Jurkat, Clone E6-1 (cell line): ENCODE measurements around the gene CDADC1. TPM values are rescaled to one million over a fixed set of nuclear protein-coding genes. Genes with fewer than 3 reads are reported as not detected.

Source experiments
- DNase-seq: peaks from one replicate; pipeline ENCODE4 v3.0.0-alpha.2; 2011; ENCODE audit warnings: low read depth, low spot score
- H3K4me3 ChIP-seq: 2 replicates; pipeline ENCODE4 v1.5.1; 2011; ENCODE audit warnings: mild to moderate bottlenecking, low read length, control low read depth, moderate library complexity
- polyA plus RNA-seq: library from polyadenylated mRNA; unstranded; fragments of >200 nt; gene quantifications from one replicate; pipeline ENCODE4 v1.2.1, GENCODE V29; 2012; ENCODE audit warnings: missing spikeins; ENCODE audit not compliant: insufficient read length, insufficient read depth

Gene CDADC1
- polyA plus RNA-seq: 24.7 TPM

- DNase-seq: peak; percentile 74
- peak within 1 kb of the TSS; percentile 96 for H3K4me3 ChIP-seq
Measured at GRCh38 chr13:49247643-49248621, at the start of gene CDADC1. Gene CDADC1, plus strand, starts transcription at chr13:49247925. Its CDS starts 113 bp downstream, at chr13:49248038.

GRCh38 chr13:49206641-49207040 is 41.1 kb upstream of the CDADC1 start:
- H3K4me3 ChIP-seq: no peak overlapping the region
- no peak for DNase-seq

GRCh38 chr13:49208619-49209018 is 39.1 kb upstream of the CDADC1 start:
- no peak for DNase-seq
- H3K4me3 ChIP-seq: no peak overlapping the region

- no peak overlapping the region for H3K4me3 ChIP-seq
- DNase-seq: no peak
Measured at GRCh38 chr13:49210114-49210513, 37.6 kb upstream of the CDADC1 start.

GRCh38 chr13:49210669-49211068 is 37.1 kb upstream of the CDADC1 start:
- no peak overlapping the region for H3K4me3 ChIP-seq
- no peak for DNase-seq

GRCh38 chr13:49213539-49213938 is 34.2 kb upstream of the CDADC1 start:
- no peak for DNase-seq
- H3K4me3 ChIP-seq: no peak overlapping the region

GRCh38 chr13:49213997-49214916 is 33.5 kb upstream of the CDADC1 start:
- DNase-seq: no peak
- no peak overlapping the region for H3K4me3 ChIP-seq

GRCh38 chr13:49214917-49215376 is 32.8 kb upstream of the CDADC1 start:
- H3K4me3 ChIP-seq: peak overlapping the region; percentile 11; the same call in 1 of the 2 replicates

GRCh38 chr13:49216334-49216733 is 31.4 kb upstream of the CDADC1 start:
- H3K4me3 ChIP-seq: no peak overlapping the region
- DNase-seq: no peak

More at GRCh38 chr13:49214917-49215376, 32.8 kb upstream of the CDADC1 start:
- DNase-seq: peak; percentile 90

- H3K4me3 ChIP-seq: no peak overlapping the region
- DNase-seq: no peak
Measured at GRCh38 chr13:49217962-49218492, 29.7 kb upstream of the CDADC1 start.

GRCh38 chr13:49218493-49219051 is 29.2 kb upstream of the CDADC1 start:
- no peak for DNase-seq
- H3K4me3 ChIP-seq: no peak overlapping the region

- peak overlapping the region; percentile 18; the same call in 1 of the 2 replicates for H3K4me3 ChIP-seq
- DNase-seq: no peak
Measured at GRCh38 chr13:49219647-49220035, 28.1 kb upstream of the CDADC1 start.

- no peak for DNase-seq
- H3K4me3 ChIP-seq: peak within 1 kb of the TSS; percentile 18; the same call in 1 of the 2 replicates
Measured at GRCh38 chr13:49220036-49220855, 27.5 kb upstream of the CDADC1 start, which contains the start of gene MLNR. Gene MLNR, plus strand, starts transcription at chr13:49220338. Its CDS starts 0 bp downstream, at chr13:49220338.

GRCh38 chr13:49220856-49221589 is 26.7 kb upstream of the CDADC1 start:
- no peak overlapping the region for H3K4me3 ChIP-seq
- no peak for DNase-seq

GRCh38 chr13:49221590-49221965 is 26.1 kb upstream of the CDADC1 start:
- no peak overlapping the region for H3K4me3 ChIP-seq
- DNase-seq: no peak

GRCh38 chr13:49225223-49226042 is 22.3 kb upstream of the CDADC1 start:
- no peak overlapping the region for H3K4me3 ChIP-seq
- DNase-seq: no peak
